Epithelial cell of proximal tubule (primary cell): ENCODE measurements around the gene ANXA2R. TPM values are rescaled to one million over a fixed set of nuclear protein-coding genes. Genes with fewer than 3 reads are reported as not detected.
"Not testable (repeated sequence)": the region's sequence is repeated elsewhere in the genome, so short reads cannot be mapped to it uniquely, and the experiment has no call there.

ENCODE experiments used
- DNase-seq: peaks from one replicate; pipeline ENCODE4 v3.0.0-alpha.2; 2011; ENCODE audit warnings: low read depth
- H3K4me3 ChIP-seq: 2 replicates; pipeline ENCODE4 v1.5.1; 2011; ENCODE audit warnings: low read depth, mild to moderate bottlenecking, low read length
- total RNA-seq: library from RNA; depleted of rRNA; stranded (reverse); fragments of >200 nt; gene quantifications from 2 replicates; pipeline ENCODE4 v1.2.3, GENCODE V29; 2015
- TF ChIP-seq, protein P1 (sequence below): conservative IDR thresholded peaks from 2 replicates; pipeline ENCODE4 v1.5.1; 2012; ENCODE audit warnings: low read depth, mild to moderate bottlenecking, low read length

ANXA2R gene
- total RNA-seq, 1 donor from 2014 or later, result 0.35 TPM

GRCh38 chr5:43065387-43065947 is 25.3 kb upstream of the ANXA2R start:
- DNase-seq, result peak; percentile 33
- TF ChIP-seq, protein P1, sequence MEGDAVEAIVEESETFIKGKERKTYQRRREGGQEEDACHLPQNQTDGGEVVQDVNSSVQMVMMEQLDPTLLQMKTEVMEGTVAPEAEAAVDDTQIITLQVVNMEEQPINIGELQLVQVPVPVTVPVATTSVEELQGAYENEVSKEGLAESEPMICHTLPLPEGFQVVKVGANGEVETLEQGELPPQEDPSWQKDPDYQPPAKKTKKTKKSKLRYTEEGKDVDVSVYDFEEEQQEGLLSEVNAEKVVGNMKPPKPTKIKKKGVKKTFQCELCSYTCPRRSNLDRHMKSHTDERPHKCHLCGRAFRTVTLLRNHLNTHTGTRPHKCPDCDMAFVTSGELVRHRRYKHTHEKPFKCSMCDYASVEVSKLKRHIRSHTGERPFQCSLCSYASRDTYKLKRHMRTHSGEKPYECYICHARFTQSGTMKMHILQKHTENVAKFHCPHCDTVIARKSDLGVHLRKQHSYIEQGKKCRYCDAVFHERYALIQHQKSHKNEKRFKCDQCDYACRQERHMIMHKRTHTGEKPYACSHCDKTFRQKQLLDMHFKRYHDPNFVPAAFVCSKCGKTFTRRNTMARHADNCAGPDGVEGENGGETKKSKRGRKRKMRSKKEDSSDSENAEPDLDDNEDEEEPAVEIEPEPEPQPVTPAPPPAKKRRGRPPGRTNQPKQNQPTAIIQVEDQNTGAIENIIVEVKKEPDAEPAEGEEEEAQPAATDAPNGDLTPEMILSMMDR, result no peak
- peak overlapping the region; percentile 90 for H3K4me3 ChIP-seq

- no peak for DNase-seq
- peak overlapping the region; percentile 90 for H3K4me3 ChIP-seq
- TF ChIP-seq, protein P1, result no peak
Measured at GRCh38 chr5:43063721-43064171, 23.6 kb upstream of the ANXA2R start.

DNA sequence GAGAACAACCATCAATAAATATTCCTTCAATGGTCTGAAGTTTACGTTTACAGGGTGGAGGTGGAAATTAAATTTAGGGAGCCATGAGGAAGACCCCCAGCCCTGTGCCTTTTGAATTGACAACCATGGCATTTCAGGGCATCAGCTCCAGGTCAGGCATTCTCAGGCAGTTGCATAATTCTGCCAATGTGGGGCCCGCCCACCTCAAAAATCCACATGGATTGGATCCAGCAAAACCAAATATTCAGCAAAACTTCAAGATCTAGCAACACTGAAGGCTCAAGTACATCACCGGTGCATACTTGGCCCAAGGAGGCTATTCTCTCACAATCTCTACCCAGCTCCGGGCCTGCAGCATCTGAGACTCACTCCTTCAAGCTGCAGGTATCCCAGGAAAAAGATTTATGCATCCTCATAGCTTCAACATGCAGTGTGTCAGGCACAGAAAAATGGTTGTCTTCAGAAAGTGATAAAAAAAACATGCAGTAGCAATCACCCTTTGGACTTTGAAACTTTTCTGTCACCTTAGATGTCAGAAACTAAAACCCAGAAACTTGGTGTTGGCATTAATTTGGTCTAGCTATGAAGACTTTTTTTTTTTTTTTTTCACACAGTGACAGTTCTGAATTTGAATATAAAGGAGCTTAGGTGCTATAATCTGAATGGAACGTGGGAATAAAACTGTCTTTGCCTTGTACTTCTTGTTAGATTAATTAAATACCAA is 21.4 kb upstream of the ANXA2R start:
- H3K4me3 ChIP-seq, result no peak overlapping the region
- no peak for DNase-seq
- TF ChIP-seq, protein P1, result no peak

- not testable (repeated sequence) for H3K4me3 ChIP-seq, DNase-seq
Measured at GRCh38 chr5:43060020-43060419, 19.9 kb upstream of the ANXA2R start.

DNA sequence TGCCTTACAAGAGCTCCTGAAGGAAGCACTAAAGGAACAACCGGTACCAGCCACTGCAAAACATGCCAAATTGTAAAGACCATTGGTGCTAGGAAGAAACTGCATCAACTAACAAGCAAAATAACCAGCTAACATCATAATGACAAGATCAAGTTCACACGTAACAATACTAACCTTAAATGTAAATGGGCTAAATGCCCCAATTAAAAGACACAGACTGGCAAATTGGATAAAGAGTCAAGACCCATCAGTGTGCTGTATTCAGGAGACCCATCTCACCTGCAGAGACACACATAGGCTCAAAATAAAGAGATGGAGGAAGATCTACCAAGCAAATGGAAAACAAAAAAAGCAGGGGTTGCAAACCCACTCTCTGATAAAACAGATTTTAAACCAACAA is 15.0 kb upstream of the ANXA2R start:
- DNase-seq, result not testable (repeated sequence)

DNA sequence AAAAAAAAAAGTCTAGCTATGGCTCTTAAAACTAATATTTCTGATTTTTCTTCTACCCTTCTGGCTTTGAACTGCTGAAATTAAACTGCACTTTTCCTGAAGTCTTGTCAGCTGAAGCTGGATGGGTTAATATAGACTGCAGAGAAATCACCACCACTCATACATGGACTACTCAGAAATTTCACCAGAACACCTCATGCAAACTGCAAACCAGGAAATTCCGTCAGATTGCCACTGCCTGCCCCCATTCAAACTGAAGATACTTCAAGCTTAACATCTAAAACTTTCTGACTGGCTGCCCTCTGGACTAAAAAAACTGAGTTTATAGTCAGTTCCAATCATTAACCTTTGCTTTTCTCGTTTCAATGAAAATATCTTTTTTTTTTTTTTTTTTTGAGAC is 11.6 kb upstream of the ANXA2R start:
- DNase-seq, result no peak
- no peak overlapping the region for H3K4me3 ChIP-seq
- TF ChIP-seq, protein P1, result no peak

More for the DNA sequence above, 15.0 kb upstream of the ANXA2R start:
- H3K4me3 ChIP-seq, result not testable (repeated sequence)

GRCh38 chr5:43050384-43050783 is 10.3 kb upstream of the ANXA2R start:
- no peak overlapping the region for H3K4me3 ChIP-seq
- TF ChIP-seq, protein P1, result no peak
- no peak for DNase-seq

DNA sequence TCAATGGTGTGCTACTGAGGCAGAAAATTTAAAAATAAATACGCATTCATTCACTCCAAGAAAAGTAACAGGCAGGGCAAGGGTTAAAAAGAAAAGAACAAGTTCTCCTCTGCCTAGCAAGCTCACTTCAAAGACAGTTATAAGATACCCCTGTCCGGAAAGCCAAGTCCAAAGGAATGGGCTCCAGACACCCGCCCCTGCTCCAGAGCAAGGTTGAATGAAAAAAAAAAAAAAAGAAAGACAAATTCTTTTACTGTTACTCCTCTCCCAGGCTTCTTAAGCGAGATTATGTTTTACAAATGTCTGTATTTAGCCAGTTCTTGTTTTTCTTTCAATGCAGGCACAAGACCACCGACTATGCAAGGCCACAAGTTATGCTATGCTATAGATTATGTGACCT is 9.1 kb upstream of the ANXA2R start:
- DNase-seq, result no peak
- TF ChIP-seq, protein P1, result no peak
- H3K4me3 ChIP-seq, result no peak overlapping the region
